ENCODE data around the gene OPTC. TPM values are rescaled to one million over a fixed set of nuclear protein-coding genes. Genes with fewer than 3 reads are reported as not detected.
"Not testable (repeated sequence)": the region's sequence is repeated elsewhere in the genome, so short reads cannot be mapped to it uniquely, and the experiment has no call there.

OPTC gene, protein sequence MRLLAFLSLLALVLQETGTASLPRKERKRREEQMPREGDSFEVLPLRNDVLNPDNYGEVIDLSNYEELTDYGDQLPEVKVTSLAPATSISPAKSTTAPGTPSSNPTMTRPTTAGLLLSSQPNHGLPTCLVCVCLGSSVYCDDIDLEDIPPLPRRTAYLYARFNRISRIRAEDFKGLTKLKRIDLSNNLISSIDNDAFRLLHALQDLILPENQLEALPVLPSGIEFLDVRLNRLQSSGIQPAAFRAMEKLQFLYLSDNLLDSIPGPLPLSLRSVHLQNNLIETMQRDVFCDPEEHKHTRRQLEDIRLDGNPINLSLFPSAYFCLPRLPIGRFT
- under 1 TPM in 1 of 8 experiments, not detected in 7; 0.19 TPM for total RNA-seq

DNA sequence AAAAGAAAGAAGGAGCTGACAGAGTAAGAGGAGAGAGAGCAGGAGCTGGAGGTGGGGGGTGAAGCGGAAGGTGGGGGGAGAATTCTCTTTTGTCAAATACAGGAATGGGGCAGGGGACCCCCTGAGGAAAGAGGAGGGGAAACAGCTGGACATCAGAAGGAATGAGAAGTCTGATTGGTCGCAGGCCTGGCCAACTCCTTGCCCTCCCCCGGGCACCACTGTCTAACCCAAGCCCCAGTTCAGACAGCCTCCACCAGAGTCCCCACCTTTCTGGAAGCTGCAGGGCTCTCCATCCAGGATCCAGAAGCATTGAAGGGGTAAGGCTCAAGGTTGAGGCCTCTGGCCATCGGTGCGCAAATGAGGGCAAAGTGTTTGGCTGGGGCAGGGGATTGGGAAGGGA lies at the start of gene OPTC:
TSS of gene OPTC (plus strand) at position 253 of the 400 bp plus-strand sequence. CDS start 1,853 bp downstream, outside the sequence.
- 20 to 87% (median 75%) methylated on average over 1 to 3 of the region's 5 CpGs; no CpG with 5 or more reads in 7 of the 10 experiments for WGBS, 10 experiments
- Histone ChIP-seq H3K4me1 (replicated peaks in 1 of 2) (peaks cover 12 to 18% of the 10 kb centered on the region in 2 donors), H3K4me3 (no peak within 1 kb of the TSS), H3K27ac (no peak within 1 kb of the TSS)
- in situ Hi-C loops (cut with MboI; ENCODE audit: low pct_unique_long_range_greater_than_20kb in 2 of 9, low sequenced_read_pairs in 9 of 9, unreplicated experiment in 9 of 9), result loop anchor here in 5 of 9 experiments (10.0 to 25.0 kb wide), 4 partner anchors 132 to 643 kb away; partner anchors contain the start of gene FMOD (in 1 of the 5)
- no peak for ATAC-seq (replicated peaks in 6 of 8)

DNA sequence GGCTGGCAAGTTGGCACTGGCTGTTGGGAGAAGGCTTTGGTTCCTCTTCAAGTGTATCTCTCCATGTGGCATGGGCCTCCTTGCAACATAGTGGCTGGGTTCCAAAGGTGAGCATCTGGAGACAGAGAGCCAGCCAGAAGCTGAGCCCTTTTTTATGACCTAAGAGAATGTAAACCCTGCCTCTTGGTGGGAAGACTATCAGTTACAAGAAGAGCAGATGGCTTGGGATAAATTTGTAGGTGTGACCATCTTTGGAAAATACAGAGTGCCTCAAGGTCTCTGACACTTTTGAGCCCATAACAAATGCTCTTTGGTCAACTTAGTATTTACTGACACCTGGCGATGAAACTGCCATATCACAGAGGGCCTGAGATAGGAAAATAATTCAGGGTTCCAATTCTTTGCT lies 49.8 kb upstream of the OPTC start:
- no peak overlapping the region for H3K27ac ChIP-seq
- in situ Hi-C loops (cut with MboI; ENCODE audit: low pct_unique_long_range_greater_than_20kb in 2 of 9, low sequenced_read_pairs in 9 of 9, unreplicated experiment in 9 of 9), result no loop called here
- 67 to 100% (median 83%) methylated on average over 1 of the region's 1 CpG; no CpG with 5 or more reads in 5 of the 10 experiments for WGBS, 10 experiments
- peak in 1 of 8 experiments; percentile 19 for ATAC-seq (replicated peaks in 6 of 8)
- H3K4me3 ChIP-seq, result no peak overlapping the region
- H3K4me1 ChIP-seq (replicated peaks in 1 of 2), result peaks cover 8 to 13% of the 10 kb centered on the region in 2 donors

DNA sequence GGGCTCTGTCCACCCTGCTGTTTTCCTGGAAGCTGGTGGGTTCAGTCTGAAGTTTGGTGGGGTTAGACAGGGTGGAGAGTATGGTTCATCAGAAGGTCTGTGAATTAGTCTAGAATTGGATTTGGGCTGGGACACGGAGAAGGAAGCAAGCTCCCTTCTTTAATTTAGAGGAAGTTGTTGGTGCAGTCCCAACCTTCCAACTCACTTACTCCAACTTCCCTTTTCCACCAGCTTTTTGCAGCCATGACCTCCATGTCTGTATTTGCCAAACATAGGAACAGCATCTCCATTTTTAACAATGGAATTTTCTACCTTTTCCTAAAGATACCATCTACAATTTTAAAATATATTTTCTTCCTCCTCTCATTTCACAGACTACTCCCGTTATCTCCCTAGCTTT lies 46.8 kb upstream of the OPTC start:
- WGBS, 10 experiments, result 20 to 94% (median 79%) methylated on average over 1 to 2 of the region's 2 CpGs; no CpG with 5 or more reads in 1 of the 10 experiments
- in situ Hi-C loops (cut with MboI; ENCODE audit: low pct_unique_long_range_greater_than_20kb in 2 of 9, low sequenced_read_pairs in 9 of 9, unreplicated experiment in 9 of 9), result no loop called here
- Histone ChIP-seq H3K4me3 (no peak overlapping the region), H3K4me1 (replicated peaks in 1 of 2) (peaks cover 8 to 17% of the 10 kb centered on the region in 2 donors), H3K27ac (no peak overlapping the region)
- ATAC-seq (replicated peaks in 6 of 8), result no peak

DNA sequence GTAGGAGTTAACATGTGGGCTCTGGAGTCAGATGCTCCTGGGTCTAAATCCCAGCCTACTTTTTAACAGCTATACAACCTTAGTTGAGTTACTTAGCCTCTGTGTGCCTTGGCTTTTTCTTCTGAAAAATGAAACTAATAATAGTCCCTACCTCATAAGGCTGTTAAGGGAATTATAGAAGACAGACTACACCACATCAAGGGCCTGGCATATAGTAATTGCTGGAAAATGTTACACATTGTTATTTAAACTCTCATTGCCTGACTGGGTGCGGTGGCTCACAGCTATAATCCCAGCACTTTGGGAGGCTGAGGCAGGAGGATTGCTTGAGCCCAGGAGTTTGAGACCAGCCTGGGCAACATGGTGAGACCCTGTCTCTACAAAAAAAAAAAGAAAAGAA lies 46.4 kb upstream of the OPTC start:
- H3K4me3 ChIP-seq; H3K27ac ChIP-seq; in situ Hi-C loops (cut with MboI; ENCODE audit: low pct_unique_long_range_greater_than_20kb in 2 of 9, low sequenced_read_pairs in 9 of 9, unreplicated experiment in 9 of 9); ATAC-seq (replicated peaks in 6 of 8): not testable (repeated sequence)
- H3K4me1 ChIP-seq (replicated peaks in 1 of 2), result peaks cover 8 to 14% of the 10 kb centered on the region in 2 donors
- WGBS, 10 experiments, result 80 to 100% (median 92%) methylated on average over 1 of the region's 1 CpG; no CpG with 5 or more reads in 5 of the 10 experiments

DNA sequence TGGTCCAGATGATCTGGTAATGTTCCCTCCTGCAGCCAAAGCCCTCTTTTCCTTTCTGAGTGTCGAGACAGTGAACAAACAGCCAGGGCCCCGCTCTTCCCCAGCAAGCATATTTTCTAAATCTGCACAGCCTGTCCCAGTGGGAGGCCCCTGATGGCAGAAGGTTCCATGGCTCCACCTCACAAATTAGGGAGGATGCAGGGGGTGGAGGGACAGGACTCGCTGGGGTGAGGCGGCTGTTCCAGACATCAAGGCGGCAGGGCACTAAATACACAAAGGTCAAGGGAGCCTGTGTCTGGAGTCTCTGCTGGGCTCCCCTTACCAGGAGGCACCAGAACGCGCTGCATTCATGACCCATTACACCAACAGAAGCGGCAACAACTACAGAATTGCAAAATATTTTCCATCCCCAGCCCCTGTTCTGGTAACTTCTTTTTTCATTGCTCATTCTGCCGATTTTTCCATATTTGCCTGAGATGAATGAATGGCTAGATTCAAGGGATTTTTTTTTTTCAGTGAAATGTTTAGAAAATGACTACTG lies 45.4 kb upstream of the OPTC start:
- ATAC-seq (replicated peaks in 6 of 8), result peak in 5 of 8 experiments; percentile 27 to 58 (median 53)
- H3K4me1 ChIP-seq (replicated peaks in 1 of 2), result peaks cover 8 to 14% of the 10 kb centered on the region in 2 donors
- H3K4me3 ChIP-seq, result no peak overlapping the region
- 0 to 45% (median 14%) methylated on average over 1 to 9 of the region's 9 CpGs; no CpG with 5 or more reads in 2 of the 10 experiments for WGBS, 10 experiments
- no peak overlapping the region for H3K27ac ChIP-seq
- in situ Hi-C loops (cut with MboI; ENCODE audit: low pct_unique_long_range_greater_than_20kb in 2 of 9, low sequenced_read_pairs in 9 of 9, unreplicated experiment in 9 of 9), result no loop called here

DNA sequence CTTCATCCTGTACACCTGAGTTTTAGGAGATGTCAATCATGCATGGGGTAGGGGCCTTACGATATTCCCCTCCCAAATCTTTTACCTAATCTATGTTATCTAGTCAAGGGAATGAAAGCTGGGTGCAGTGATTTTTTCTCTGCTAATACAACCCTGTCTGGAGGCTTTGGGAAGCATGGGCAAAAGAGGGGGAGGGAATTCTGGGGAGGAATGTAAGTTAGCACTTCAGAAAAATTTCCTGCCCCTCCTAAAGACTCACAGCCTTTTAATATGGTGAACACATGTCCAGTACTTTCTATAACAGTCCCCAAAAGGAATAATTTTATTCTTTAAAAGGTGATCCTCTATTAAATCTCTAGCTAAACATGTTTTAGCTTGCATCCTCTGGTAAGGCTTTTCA lies 44.0 kb upstream of the OPTC start:
- WGBS, 10 experiments, result 78 to 100% (median 88%) methylated on average over 1 of the region's 1 CpG; no CpG with 5 or more reads in 5 of the 10 experiments
- in situ Hi-C loops (cut with MboI; ENCODE audit: low pct_unique_long_range_greater_than_20kb in 2 of 9, low sequenced_read_pairs in 9 of 9, unreplicated experiment in 9 of 9), result no loop called here
- H3K27ac ChIP-seq, result no peak overlapping the region

DNA sequence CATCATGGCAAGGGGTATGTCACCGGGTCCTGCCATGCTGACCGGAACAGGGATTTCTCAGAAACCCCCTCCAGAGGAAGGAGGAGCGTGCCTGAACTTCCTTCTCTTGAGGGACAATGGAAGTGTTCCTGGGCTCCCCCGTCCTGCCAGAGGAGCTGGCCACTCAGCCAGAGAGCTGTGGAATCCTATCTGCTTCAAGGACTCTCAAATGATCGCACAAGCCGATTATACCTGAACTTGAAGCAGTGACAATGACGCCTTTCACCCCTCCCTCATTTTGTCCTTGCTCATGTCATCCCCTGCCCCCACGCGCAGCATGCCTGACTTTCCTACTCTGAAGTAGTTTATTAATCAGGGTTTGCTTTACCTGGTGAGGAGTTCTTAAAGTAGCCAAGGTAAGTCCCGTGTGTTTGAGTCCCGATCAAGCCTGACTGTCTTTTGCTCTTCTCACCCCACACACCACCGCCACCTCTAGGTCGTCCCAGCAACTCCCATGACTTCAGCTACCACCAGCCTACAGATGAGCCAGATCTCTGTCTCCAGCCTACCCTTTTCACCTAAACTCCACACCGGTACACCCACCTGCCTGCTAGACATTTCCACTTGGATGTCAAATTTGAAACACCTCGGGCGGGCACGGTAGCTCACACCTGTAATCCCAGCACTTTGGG lies 43.3 kb upstream of the OPTC start:
- H3K4me1 ChIP-seq (replicated peaks in 1 of 2), result peaks cover 8 to 14% of the 10 kb centered on the region in 2 donors
- H3K27ac ChIP-seq, result no peak overlapping the region
- ATAC-seq (replicated peaks in 6 of 8), result no peak
- WGBS, 10 experiments, result 40 to 100% (median 77%) methylated on average over 1 to 17 of the region's 17 CpGs; no CpG with 5 or more reads in 3 of the 10 experiments
- in situ Hi-C loops (cut with MboI; ENCODE audit: low pct_unique_long_range_greater_than_20kb in 2 of 9, low sequenced_read_pairs in 9 of 9, unreplicated experiment in 9 of 9), result no loop called here
- no peak overlapping the region for H3K4me3 ChIP-seq

More for the DNA sequence above, 44.0 kb upstream of the OPTC start:
- Histone ChIP-seq H3K4me3 (no peak overlapping the region), H3K4me1 (replicated peaks in 1 of 2) (peaks cover 8 to 14% of the 10 kb centered on the region in 2 donors)
- peak in 1 of 8 experiments; percentile 16 for ATAC-seq (replicated peaks in 6 of 8)

DNA sequence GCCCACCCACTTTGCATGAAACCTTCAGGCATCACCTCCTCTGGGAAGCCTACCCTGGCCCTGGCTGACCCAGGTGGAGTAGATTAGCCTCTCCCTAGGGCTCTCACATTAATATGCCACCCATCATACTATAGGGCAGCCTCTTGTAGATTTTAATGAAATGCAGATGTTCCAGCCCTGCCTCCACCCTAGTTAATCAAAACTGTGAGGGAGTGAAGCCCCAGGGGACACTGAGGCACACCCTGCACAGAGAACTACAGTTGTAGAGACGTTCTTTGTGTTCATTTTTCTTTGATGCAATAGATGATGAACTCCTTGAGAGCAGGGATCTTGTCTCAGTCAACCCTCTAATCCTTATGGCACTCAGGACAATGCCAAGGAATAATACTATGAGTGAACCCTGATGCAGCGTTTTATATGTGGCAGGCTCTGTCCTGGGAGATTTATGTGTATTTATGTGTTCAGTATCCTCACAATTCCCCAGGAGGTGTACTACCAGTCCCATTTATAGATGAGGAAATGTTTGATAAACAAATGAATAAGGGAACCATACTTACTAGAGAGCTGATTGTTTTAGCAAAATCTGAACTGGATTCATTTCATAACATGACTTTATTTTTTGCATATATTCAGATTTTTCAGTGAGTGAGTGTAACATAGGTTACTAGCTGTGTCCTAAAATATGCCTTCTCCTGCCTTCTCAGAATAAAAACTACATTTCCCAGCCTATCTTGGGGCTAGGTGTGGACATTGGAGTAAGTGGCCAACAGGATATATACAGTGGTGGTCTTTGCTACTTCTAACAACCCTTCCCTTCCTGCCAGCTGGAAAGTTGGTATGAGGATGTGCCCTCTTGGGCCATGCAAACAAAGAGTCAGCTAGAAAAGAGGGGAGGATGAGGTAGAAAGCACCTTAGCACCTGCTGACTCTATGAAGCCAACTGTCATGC lies 41.8 kb upstream of the OPTC start:
- ATAC-seq (replicated peaks in 6 of 8), result peak in 4 of 8 experiments; percentile 23 to 67 (median 52)

DNA sequence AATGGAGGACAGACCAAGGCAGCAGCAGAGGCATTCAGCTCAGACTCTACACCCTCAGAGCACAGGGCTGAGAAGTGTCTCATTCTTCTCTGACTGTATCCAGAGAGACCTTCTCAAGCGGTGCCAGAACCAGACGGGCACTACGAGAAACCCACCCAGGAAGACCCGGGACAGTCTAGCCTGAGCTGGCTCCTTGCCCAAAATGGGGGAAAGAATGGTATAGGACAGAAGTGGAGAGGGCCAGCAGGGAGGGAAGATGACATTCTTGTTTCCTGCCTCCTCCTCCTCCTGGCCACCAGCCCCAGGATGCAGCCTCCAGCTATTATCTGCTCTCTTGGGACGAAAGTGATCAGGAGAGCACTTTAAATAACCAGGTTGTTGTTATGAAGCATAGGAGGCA lies 40.9 kb upstream of the OPTC start:
- Histone ChIP-seq H3K27ac (no peak overlapping the region), H3K4me3 (no peak overlapping the region), H3K4me1 (replicated peaks in 1 of 2) (peaks cover 8 to 13% of the 10 kb centered on the region in 2 donors)
- no peak for ATAC-seq (replicated peaks in 6 of 8)
- 40 to 88% (median 44%) methylated on average over 1 to 4 of the region's 5 CpGs; no CpG with 5 or more reads in 7 of the 10 experiments for WGBS, 10 experiments
- in situ Hi-C loops (cut with MboI; ENCODE audit: low pct_unique_long_range_greater_than_20kb in 2 of 9, low sequenced_read_pairs in 9 of 9, unreplicated experiment in 9 of 9), result no loop called here

More for the DNA sequence above, 41.8 kb upstream of the OPTC start:
- Histone ChIP-seq H3K4me3 (no peak overlapping the region), H3K27ac (no peak overlapping the region), H3K4me1 (replicated peaks in 1 of 2) (peaks cover 8 to 14% of the 10 kb centered on the region in 2 donors)
- in situ Hi-C loops (cut with MboI; ENCODE audit: low pct_unique_long_range_greater_than_20kb in 2 of 9, low sequenced_read_pairs in 9 of 9, unreplicated experiment in 9 of 9), result no loop called here
- 8 to 88% (median 47%) methylated on average over 1 to 2 of the region's 2 CpGs; no CpG with 5 or more reads in 4 of the 10 experiments for WGBS, 10 experiments

DNA sequence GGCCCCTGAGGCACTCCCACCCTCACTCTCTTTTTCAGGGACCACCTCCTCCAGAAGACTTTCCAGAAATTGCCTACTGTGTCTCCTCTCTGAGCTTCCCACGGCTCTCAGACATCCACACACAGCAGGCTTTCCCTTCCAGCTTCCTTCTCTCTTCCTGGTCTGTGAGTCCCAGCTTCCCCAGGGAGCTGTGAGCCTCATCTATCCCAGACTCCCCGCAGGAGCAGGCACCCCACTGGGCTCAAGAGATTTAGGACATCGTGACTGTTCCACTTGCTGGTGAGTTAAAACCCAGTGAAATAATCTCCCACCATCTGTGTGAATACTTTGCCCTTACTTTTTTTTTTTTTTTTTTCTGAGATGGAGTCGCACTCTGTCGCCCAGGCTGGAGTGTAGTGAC lies 40.3 kb upstream of the OPTC start:
- no peak overlapping the region for H3K27ac ChIP-seq
- ATAC-seq (replicated peaks in 6 of 8), result no peak
- no peak overlapping the region for H3K4me3 ChIP-seq
- in situ Hi-C loops (cut with MboI; ENCODE audit: low pct_unique_long_range_greater_than_20kb in 2 of 9, low sequenced_read_pairs in 9 of 9, unreplicated experiment in 9 of 9), result no loop called here
- 46 to 80% (median 71%) methylated on average over 2 to 5 of the region's 5 CpGs; no CpG with 5 or more reads in 3 of the 10 experiments for WGBS, 10 experiments
- peaks cover 2 to 7% of the 10 kb centered on the region in 2 donors for H3K4me1 ChIP-seq (replicated peaks in 1 of 2)

DNA sequence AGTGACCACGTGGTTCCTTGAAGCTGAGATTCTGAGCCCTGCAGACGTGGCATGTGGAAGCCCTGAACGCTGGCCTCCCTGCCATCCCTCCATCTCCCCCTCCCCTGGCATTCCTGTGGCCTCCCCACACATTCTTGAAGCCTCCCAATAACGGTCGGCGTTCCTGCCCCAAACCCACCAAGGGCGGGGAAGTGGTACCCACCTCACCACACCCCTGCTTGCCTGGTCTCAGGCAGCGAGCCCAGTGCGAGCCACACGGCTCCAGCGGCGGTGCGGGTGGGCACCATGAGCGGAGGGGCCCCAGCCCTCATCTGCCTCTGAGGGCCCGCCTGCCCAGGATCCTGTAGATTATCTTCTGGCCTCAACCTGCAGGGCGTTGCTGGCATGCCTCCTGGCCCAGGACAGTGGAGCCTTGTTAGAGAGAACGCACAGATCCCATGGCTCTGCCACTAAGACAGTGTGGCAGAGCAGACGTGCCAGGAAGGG lies 38.9 kb upstream of the OPTC start:
- ATAC-seq (replicated peaks in 6 of 8), result no peak
- 80 to 90% (median 87%) methylated on average over 2 to 5 of the region's 18 CpGs; no CpG with 5 or more reads in 7 of the 10 experiments for WGBS, 10 experiments
- in situ Hi-C loops (cut with MboI; ENCODE audit: low pct_unique_long_range_greater_than_20kb in 2 of 9, low sequenced_read_pairs in 9 of 9, unreplicated experiment in 9 of 9), result no loop called here

DNA sequence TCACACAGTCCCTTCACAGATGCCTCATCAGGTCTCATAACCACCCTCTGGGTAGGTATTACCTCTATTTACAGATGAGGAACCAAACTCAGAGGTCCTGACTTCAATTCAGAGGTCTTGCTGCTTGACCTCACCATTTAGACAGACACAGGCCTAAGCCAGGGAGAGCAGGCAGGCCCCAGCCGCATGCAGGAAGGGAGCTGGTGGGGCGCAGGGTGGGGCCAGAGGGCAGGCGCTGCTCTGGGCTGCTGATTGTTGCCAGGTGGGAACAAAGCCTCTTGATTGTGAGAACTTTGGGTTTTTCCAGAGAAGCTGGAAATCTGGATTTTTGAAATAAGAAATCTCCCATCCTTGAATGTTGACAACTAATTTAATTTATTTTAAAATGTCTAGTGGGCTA lies 38.2 kb upstream of the OPTC start:
- no peak overlapping the region for H3K27ac ChIP-seq
- WGBS, 10 experiments, result 67 to 71% methylated on average over 3 of the region's 3 CpGs; no CpG with 5 or more reads in 8 of the 10 experiments
- H3K4me3 ChIP-seq, result no peak overlapping the region
- peak in 2 of 8 experiments; percentile 8 to 20 for ATAC-seq (replicated peaks in 6 of 8)
- H3K4me1 ChIP-seq (replicated peaks in 1 of 2), result peaks cover 0 to 3% of the 10 kb centered on the region in 2 donors
- in situ Hi-C loops (cut with MboI; ENCODE audit: low pct_unique_long_range_greater_than_20kb in 2 of 9, low sequenced_read_pairs in 9 of 9, unreplicated experiment in 9 of 9), result no loop called here

More for the DNA sequence above, 38.9 kb upstream of the OPTC start:
- no peak overlapping the region for H3K27ac ChIP-seq
- H3K4me1 ChIP-seq (replicated peaks in 1 of 2), result peaks cover 0 to 3% of the 10 kb centered on the region in 2 donors
- H3K4me3 ChIP-seq, result no peak overlapping the region

Data from motor neuron (in vitro differentiated cells).